ENCODE results near the gene LCN6. TPM values are rescaled to one million over a fixed set of nuclear protein-coding genes. Genes with fewer than 3 reads are reported as not detected.

Gene LCN6
- total RNA-seq, 1 experiment from 2014 or later = not detected

GRCh38 chr9:136722969-136723356, 25.4 kb downstream of the LCN6 start:
- Histone ChIP-seq H3K27ac (no peak overlapping the region), H3K4me1 (peaks cover 5% of the 10 kb centered on the region; the same call in 1 of the 2 replicates), H3K9me3 (replicated peaks) (no peaks in the 10 kb centered on the region), H3K4me3 (no peak overlapping the region), H3K27me3 (no peaks in the 10 kb centered on the region), H3K36me3 (peaks cover 42% of the 10 kb centered on the region)
- DNase-seq = no peak

- DNase-seq = no peak
- H3K9me3 ChIP-seq (replicated peaks) = no peaks in the 10 kb centered on the region
- H3K27me3 ChIP-seq = no peaks in the 10 kb centered on the region
- H3K4me1 ChIP-seq = peaks cover 5% of the 10 kb centered on the region; the same call in 1 of the 2 replicates
- H3K4me3 ChIP-seq = no peak overlapping the region
- no peak overlapping the region for H3K27ac ChIP-seq
- H3K36me3 ChIP-seq = peaks cover 42% of the 10 kb centered on the region
Measured at GRCh38 chr9:136722093-136722968, 26.0 kb downstream of the LCN6 start.

GRCh38 chr9:136721339-136722092, 26.8 kb downstream of the LCN6 start:
- H3K4me1 ChIP-seq = peaks cover under 1% of the 10 kb centered on the region; the same call in 1 of the 2 replicates
- no peak overlapping the region for H3K4me3 ChIP-seq
- no peaks in the 10 kb centered on the region; the same call in 1 of the 2 replicates for H3K27me3 ChIP-seq
- peaks cover 36% of the 10 kb centered on the region for H3K36me3 ChIP-seq
- H3K9me3 ChIP-seq (replicated peaks) = no peaks in the 10 kb centered on the region
- no peak for DNase-seq
- H3K27ac ChIP-seq = no peak overlapping the region

GRCh38 chr9:136720898-136721338, 27.4 kb downstream of the LCN6 start:
- no peak for DNase-seq
- Histone ChIP-seq H3K4me3 (no peak overlapping the region), H3K9me3 (replicated peaks) (no peaks in the 10 kb centered on the region), H3K36me3 (peaks cover 30% of the 10 kb centered on the region), H3K27ac (no peak overlapping the region), H3K27me3 (no peaks in the 10 kb centered on the region; the same call in 1 of the 2 replicates), H3K4me1 (no peaks in the 10 kb centered on the region)

GRCh38 chr9:136720251-136720897, 28.0 kb downstream of the LCN6 start:
- Histone ChIP-seq H3K27ac (no peak overlapping the region), H3K4me1 (no peaks in the 10 kb centered on the region), H3K36me3 (peaks cover 24% of the 10 kb centered on the region), H3K9me3 (replicated peaks) (no peaks in the 10 kb centered on the region), H3K4me3 (no peak overlapping the region), H3K27me3 (no peaks in the 10 kb centered on the region; the same call in 1 of the 2 replicates)
- no peak for DNase-seq

- peaks cover 8% of the 10 kb centered on the region for H3K4me1 ChIP-seq
- no peak for DNase-seq
Measured at GRCh38 chr9:136719195-136719880, 29.0 kb downstream of the LCN6 start.

GRCh38 chr9:136718345-136719194, 29.8 kb downstream of the LCN6 start:
- H3K27ac ChIP-seq = no peak overlapping the region
- peaks cover 8% of the 10 kb centered on the region for H3K27me3 ChIP-seq
- no peak overlapping the region for H3K4me3 ChIP-seq
- peaks cover 14% of the 10 kb centered on the region for H3K4me1 ChIP-seq
- H3K36me3 ChIP-seq = peaks cover 8% of the 10 kb centered on the region
- no peaks in the 10 kb centered on the region for H3K9me3 ChIP-seq (replicated peaks)
- no peak for DNase-seq

More at GRCh38 chr9:136719195-136719880, 29.0 kb downstream of the LCN6 start:
- Histone ChIP-seq H3K27me3 (peaks cover under 1% of the 10 kb centered on the region), H3K4me3 (no peak overlapping the region), H3K9me3 (replicated peaks) (no peaks in the 10 kb centered on the region), H3K27ac (no peak overlapping the region), H3K36me3 (peaks cover 16% of the 10 kb centered on the region)

- no peaks in the 10 kb centered on the region for H3K36me3 ChIP-seq
- no peak overlapping the region for H3K4me3 ChIP-seq
- peaks cover 17% of the 10 kb centered on the region for H3K27me3 ChIP-seq
- DNase-seq = no peak
- H3K4me1 ChIP-seq = peaks cover 23% of the 10 kb centered on the region
- H3K27ac ChIP-seq = no peak overlapping the region
- no peaks in the 10 kb centered on the region for H3K9me3 ChIP-seq (replicated peaks)
Measured at GRCh38 chr9:136717399-136717798, 30.9 kb downstream of the LCN6 start.

- no peak overlapping the region for H3K27ac ChIP-seq
- H3K4me1 ChIP-seq = peaks cover 27% of the 10 kb centered on the region
- no peaks in the 10 kb centered on the region for H3K9me3 ChIP-seq (replicated peaks)
- peaks cover 28% of the 10 kb centered on the region for H3K27me3 ChIP-seq
- H3K4me3 ChIP-seq = no peak overlapping the region
- no peak for DNase-seq
- H3K36me3 ChIP-seq = no peaks in the 10 kb centered on the region
Measured at GRCh38 chr9:136714893-136715274, 33.4 kb downstream of the LCN6 start.

- Histone ChIP-seq H3K4me3 (no peak overlapping the region), H3K36me3 (no peaks in the 10 kb centered on the region), H3K4me1 (peaks cover 27% of the 10 kb centered on the region), H3K27ac (no peak overlapping the region), H3K27me3 (peaks cover 32% of the 10 kb centered on the region), H3K9me3 (replicated peaks) (no peaks in the 10 kb centered on the region)
- no peak for DNase-seq
Measured at GRCh38 chr9:136714096-136714892, 34.0 kb downstream of the LCN6 start.

GRCh38 chr9:136713550-136713949, 34.8 kb downstream of the LCN6 start:
- Histone ChIP-seq H3K27ac (no peak overlapping the region), H3K4me3 (peak overlapping the region; percentile 49; the same call in 1 of the 2 replicates), H3K27me3 (peaks cover 32% of the 10 kb centered on the region), H3K36me3 (no peaks in the 10 kb centered on the region), H3K4me1 (peaks cover 27% of the 10 kb centered on the region), H3K9me3 (replicated peaks) (no peaks in the 10 kb centered on the region)
- peak; percentile 57 to 64 for DNase-seq

- H3K36me3 ChIP-seq = no peaks in the 10 kb centered on the region
- DNase-seq = no peak
- peaks cover 27% of the 10 kb centered on the region for H3K4me1 ChIP-seq
- H3K27me3 ChIP-seq = peaks cover 35% of the 10 kb centered on the region
- no peaks in the 10 kb centered on the region for H3K9me3 ChIP-seq (replicated peaks)
- no peak overlapping the region for H3K27ac ChIP-seq
- H3K4me3 ChIP-seq = peak overlapping the region; percentile 49
Measured at GRCh38 chr9:136712690-136713544, 35.4 kb downstream of the LCN6 start.

All from SJCRH30 (cell line).